ENCODE results near the gene CLCN1.

Gene CLCN1

DNA sequence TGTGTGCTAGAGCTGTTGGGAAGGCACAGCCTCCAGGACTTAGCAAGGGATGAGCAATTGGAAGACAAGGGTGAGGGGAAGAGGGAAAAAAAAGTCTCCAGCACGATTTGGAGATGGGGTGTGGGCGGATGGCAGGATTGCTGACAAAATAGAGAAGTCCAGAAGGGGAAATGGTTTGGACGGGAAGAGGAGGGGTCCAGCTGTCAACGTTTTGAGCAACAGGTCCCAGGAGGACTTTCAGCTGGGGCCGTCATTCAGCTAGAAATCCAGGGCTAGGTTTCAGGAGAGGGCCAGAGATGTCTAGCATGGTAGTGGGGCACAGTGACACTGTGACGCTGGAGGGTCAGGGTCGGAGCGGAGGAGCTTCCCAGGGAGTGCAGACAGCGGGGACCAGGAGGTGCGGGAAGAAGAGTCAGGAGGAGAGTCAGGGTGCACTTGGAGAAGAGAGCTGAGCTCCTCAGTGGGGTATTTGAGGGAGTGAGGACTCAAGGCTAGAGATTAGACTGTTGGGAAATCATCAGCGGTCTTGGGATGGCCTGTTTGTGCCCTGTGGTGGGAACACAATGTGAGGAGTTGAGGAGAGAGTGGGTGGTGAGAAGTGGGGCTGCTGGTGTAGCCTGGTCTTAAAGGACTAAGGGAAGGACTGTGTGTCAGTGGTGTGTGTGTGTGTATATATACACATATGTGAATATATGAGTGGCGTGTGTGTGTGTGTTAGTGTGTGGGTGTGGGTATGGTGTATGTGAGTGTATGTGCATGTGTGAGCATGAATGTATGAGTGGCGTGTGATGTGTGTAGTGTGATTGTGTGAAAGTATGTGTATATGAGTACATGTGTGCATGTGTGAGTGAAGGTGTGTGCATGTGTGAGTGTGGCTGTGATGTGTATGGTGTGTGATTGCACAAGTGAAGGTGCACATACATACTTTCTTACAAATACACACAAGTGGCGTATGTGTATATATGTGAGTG lies 69.0 kb downstream of the CLCN1 start:
- H3K4me1 ChIP-seq (ENCODE audit: insufficient read depth, low read length, severe bottlenecking): peaks cover 1% of the 10 kb centered on the region
- no peaks in the 10 kb centered on the region for H3K36me3 ChIP-seq (ENCODE audit: insufficient read depth, low read length)
- H3K27ac ChIP-seq (ENCODE audit: low read depth, low read length, poor library complexity, severe bottlenecking): no peak overlapping the region
- H3K9me3 ChIP-seq (ENCODE audit: low read length): no peaks in the 10 kb centered on the region
- H3K4me2 ChIP-seq (ENCODE audit: low read length): no peak overlapping the region
- no peaks in the 10 kb centered on the region for H3F3A ChIP-seq (ENCODE audit: insufficient read depth, low read length)
- TF ChIP-seq, protein P1, sequence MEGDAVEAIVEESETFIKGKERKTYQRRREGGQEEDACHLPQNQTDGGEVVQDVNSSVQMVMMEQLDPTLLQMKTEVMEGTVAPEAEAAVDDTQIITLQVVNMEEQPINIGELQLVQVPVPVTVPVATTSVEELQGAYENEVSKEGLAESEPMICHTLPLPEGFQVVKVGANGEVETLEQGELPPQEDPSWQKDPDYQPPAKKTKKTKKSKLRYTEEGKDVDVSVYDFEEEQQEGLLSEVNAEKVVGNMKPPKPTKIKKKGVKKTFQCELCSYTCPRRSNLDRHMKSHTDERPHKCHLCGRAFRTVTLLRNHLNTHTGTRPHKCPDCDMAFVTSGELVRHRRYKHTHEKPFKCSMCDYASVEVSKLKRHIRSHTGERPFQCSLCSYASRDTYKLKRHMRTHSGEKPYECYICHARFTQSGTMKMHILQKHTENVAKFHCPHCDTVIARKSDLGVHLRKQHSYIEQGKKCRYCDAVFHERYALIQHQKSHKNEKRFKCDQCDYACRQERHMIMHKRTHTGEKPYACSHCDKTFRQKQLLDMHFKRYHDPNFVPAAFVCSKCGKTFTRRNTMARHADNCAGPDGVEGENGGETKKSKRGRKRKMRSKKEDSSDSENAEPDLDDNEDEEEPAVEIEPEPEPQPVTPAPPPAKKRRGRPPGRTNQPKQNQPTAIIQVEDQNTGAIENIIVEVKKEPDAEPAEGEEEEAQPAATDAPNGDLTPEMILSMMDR (IDR thresholded peaks at IDR 0.05; ENCODE audit: low read length): no peak
- H3K27me3 ChIP-seq (ENCODE audit: insufficient read depth, low read length): 0 out of 2 replicates have a peak, but pooled peaks cover 4% of the 10 kb centered on the region
- no peaks in the 10 kb centered on the region for H3K79me2 ChIP-seq (ENCODE audit: insufficient read depth, low read length)
- H3K9ac ChIP-seq (ENCODE audit: low read length): no peak overlapping the region
- H4K20me1 ChIP-seq (ENCODE audit: insufficient read depth, low read length): no peaks in the 10 kb centered on the region
- H3K9me2 ChIP-seq (ENCODE audit: low read depth, low read length): no peaks in the 10 kb centered on the region
- no peak overlapping the region for H2AFZ ChIP-seq (ENCODE audit: low read length)
- H3K4me3 ChIP-seq (ENCODE audit: low read depth, low read length, poor library complexity, severe bottlenecking): no peak overlapping the region

DNA sequence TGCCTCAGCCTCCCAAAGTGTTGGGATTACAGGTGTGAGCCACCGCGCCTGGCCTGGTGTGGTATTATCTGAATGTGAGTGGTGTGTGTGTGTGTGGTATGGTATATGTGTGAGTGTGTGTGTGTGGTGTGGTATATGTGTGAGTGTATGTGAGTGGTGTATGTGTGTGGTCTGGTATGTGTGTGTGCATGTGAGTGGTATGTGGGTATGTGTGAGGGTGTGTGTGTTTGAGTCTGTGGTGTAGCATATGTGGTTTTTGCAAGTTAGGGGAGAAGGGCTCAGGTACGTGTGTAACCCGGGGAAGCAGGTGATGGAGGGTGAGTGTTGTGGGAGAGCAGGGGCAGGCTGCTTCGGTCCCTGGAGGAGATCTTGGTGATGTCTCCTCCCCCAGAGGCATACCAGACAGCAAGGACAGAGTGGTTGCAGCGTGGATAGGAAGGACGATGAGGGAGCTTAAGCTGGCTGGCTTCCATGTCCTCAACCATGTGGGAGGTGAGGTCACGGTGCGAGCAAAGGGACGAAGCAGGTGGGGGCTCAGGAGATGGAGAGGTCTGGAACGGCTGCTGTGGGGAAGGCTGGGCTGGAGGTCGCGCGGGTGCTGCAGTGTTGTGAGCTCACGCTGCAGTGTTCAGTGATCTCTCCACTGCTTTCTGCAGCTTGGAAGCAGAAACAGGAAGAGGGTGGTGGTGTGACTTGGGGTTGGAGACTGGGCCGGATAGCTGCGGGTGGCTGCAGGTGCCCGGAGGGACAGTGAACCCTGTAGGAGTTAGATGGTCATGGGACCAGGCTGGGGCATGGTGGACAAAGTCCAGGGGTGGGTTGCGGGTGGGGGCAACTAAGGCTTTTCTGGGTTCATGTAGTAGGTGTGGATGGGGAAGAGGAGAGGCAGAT lies 70.2 kb downstream of the CLCN1 start:
- Histone ChIP-seq H3K4me3 (ENCODE audit: low read depth, low read length, poor library complexity, severe bottlenecking) (no peak overlapping the region), H3K9ac (ENCODE audit: low read length) (no peak overlapping the region), H3K9me2 (ENCODE audit: low read depth, low read length) (no peaks in the 10 kb centered on the region), H3K4me1 (ENCODE audit: insufficient read depth, low read length, severe bottlenecking) (no peaks in the 10 kb centered on the region), H3F3A (ENCODE audit: insufficient read depth, low read length) (no peaks in the 10 kb centered on the region), H3K79me2 (ENCODE audit: insufficient read depth, low read length) (no peaks in the 10 kb centered on the region), H3K27me3 (ENCODE audit: insufficient read depth, low read length) (0 out of 2 replicates have a peak, but pooled peaks cover 4% of the 10 kb centered on the region), H4K20me1 (ENCODE audit: insufficient read depth, low read length) (no peaks in the 10 kb centered on the region), H3K4me2 (ENCODE audit: low read length) (no peak overlapping the region), H3K36me3 (ENCODE audit: insufficient read depth, low read length) (no peaks in the 10 kb centered on the region), H3K9me3 (ENCODE audit: low read length) (no peaks in the 10 kb centered on the region), H2AFZ (ENCODE audit: low read length) (no peak overlapping the region), H3K27ac (ENCODE audit: low read depth, low read length, poor library complexity, severe bottlenecking) (no peak overlapping the region)
- TF ChIP-seq, protein P1 (IDR thresholded peaks at IDR 0.05; ENCODE audit: low read length): no peak
- TF ChIP-seq EZH2 (IDR thresholded peaks at IDR 0.05; ENCODE audit: borderline replicate concordance, low read length): no peak

DNA sequence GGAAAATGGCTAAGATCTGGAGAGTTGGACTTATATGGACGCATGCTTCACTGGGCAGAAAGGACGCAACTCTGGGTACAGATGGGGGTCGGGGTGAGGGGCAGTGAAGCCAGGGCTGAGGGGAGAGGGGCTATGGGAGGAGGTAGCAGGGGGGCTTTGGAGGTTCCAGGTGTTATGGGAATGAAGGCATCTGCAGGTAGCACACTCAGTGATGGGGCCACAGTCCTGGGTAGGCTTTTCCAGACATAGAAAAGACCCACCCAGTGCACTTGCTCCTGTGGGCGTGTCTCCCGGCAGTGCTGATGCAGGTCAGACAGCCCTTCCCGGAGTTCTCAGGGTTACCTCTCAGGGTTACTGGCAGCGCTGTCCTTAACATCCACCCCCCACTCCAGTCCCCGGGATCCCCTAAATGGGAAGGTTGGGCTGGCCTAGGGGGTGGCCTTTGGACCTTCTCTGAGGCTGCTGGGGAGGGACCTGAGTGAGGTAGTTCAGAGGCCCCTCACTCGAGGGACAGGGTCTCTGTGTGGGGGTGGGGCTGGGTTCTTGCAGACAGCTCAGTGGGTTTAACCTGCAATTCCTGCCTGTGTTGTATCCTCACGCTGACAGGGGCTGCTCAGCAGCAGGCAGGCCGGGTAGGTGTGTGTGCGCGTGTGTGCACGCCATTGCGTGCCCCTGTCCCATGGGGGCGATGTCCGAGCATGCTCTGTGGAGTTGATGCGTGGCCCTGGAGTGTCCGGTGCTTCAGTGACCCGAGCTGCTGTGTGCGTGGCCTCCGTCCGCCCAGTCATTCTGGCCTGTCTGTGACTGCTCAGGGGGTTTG lies 71.5 kb downstream of the CLCN1 start:
- H3F3A ChIP-seq (ENCODE audit: insufficient read depth, low read length): no peaks in the 10 kb centered on the region
- no peak overlapping the region for H3K4me2 ChIP-seq (ENCODE audit: low read length)

More for the DNA sequence above, 71.5 kb downstream of the CLCN1 start:
- H3K27me3 ChIP-seq (ENCODE audit: insufficient read depth, low read length): 0 out of 2 replicates have a peak, but pooled peaks cover 2% of the 10 kb centered on the region
- no peaks in the 10 kb centered on the region for H3K4me1 ChIP-seq (ENCODE audit: insufficient read depth, low read length, severe bottlenecking)
- no peaks in the 10 kb centered on the region for H4K20me1 ChIP-seq (ENCODE audit: insufficient read depth, low read length)
- H3K9me3 ChIP-seq (ENCODE audit: low read length): no peaks in the 10 kb centered on the region
- no peaks in the 10 kb centered on the region for H3K9me2 ChIP-seq (ENCODE audit: low read depth, low read length)
- H3K36me3 ChIP-seq (ENCODE audit: insufficient read depth, low read length): no peaks in the 10 kb centered on the region
- no peak for TF ChIP-seq EZH2 (IDR thresholded peaks at IDR 0.05; ENCODE audit: borderline replicate concordance, low read length)
- TF ChIP-seq, protein P1 (IDR thresholded peaks at IDR 0.05; ENCODE audit: low read length): peak; percentile 25; the same call in 1 of the 2 replicates
- no peak overlapping the region for H3K9ac ChIP-seq (ENCODE audit: low read length)
- no peak overlapping the region for H2AFZ ChIP-seq (ENCODE audit: low read length)
- H3K4me3 ChIP-seq (ENCODE audit: low read depth, low read length, poor library complexity, severe bottlenecking): no peak overlapping the region
- H3K79me2 ChIP-seq (ENCODE audit: insufficient read depth, low read length): no peaks in the 10 kb centered on the region
- no peak overlapping the region for H3K27ac ChIP-seq (ENCODE audit: low read depth, low read length, poor library complexity, severe bottlenecking)
